ENCODE measurements around the gene TEX13C. TPM values are rescaled to one million over a fixed set of nuclear protein-coding genes. Genes with fewer than 3 reads are reported as not detected.
A peak's percentile ranks its signal among the peaks of the same experiment; 100 is the strongest.
"Not testable (repeated sequence)": the region's sequence is repeated elsewhere in the genome, so short reads cannot be mapped to it uniquely, and the experiment has no call there.

Gene TEX13C
- not detected for total RNA-seq

- ATAC-seq, result no peak
- no peak for DNase-seq (ENCODE audit: low spot score)
Measured at GRCh38 chrX:125319646-125320521, at the start of gene TEX13C. Gene TEX13C (plus strand): TSS chrX:125319871. CDS start chrX:125320120, 249 bp downstream.

DNA sequence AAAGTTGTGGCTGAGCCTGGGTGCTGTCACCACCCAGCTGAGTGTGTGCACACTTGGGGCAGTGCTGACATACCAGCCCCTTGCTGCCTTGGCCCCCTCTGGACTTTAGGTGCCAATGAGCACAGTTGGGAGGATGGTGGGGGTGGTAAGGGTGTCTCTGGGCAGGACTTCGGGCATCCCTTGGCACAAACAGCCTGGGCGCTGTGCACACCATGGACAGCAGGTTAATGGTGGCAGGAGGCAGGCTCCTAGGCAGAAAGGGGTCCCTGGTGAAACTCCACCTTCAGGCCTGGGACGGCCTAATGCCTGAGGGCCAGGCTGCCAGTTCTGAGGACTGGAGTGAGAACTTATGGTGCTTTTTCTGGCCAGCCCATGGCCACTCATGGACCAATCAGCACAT is 32.4 kb upstream of the TEX13C start:
- ATAC-seq (no peak), DNase-seq (ENCODE audit: low spot score) (no peak)

DNA sequence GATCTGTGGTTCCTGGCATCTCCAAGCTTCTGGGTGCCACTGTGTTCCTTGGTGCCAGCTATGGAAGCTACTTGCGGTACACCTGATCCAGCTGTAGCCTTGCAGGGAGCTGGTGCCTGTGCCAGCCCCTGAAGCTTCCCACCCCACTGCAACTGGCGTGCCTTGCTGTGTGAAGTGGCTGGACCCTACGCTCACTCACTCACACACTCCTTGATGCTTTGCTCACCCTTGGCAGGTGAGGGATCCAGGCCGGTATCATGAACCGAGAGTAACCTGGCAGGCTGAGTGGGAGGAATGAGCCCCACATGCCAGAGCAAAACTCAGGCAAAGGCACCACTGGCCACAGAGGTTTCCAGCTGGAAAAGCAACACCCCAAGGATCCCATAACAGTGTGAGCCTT is 31.3 kb upstream of the TEX13C start:
- DNase-seq (ENCODE audit: low spot score), result no peak

GRCh38 chrX:125289209-125289608 is 30.5 kb upstream of the TEX13C start:
- ATAC-seq (peak; percentile 63), DNase-seq (ENCODE audit: low spot score) (no peak)

More for the DNA sequence above, 31.3 kb upstream of the TEX13C start:
- peak; percentile 15 for ATAC-seq

GRCh38 chrX:125289920-125290319 is 29.8 kb upstream of the TEX13C start:
- ATAC-seq, result no peak

GRCh38 chrX:125291124-125291523 is 28.5 kb upstream of the TEX13C start:
- ATAC-seq, result peak; percentile 57
- DNase-seq (ENCODE audit: low spot score), result no peak

More at GRCh38 chrX:125289920-125290319, 29.8 kb upstream of the TEX13C start:
- no peak for DNase-seq (ENCODE audit: low spot score)

DNA sequence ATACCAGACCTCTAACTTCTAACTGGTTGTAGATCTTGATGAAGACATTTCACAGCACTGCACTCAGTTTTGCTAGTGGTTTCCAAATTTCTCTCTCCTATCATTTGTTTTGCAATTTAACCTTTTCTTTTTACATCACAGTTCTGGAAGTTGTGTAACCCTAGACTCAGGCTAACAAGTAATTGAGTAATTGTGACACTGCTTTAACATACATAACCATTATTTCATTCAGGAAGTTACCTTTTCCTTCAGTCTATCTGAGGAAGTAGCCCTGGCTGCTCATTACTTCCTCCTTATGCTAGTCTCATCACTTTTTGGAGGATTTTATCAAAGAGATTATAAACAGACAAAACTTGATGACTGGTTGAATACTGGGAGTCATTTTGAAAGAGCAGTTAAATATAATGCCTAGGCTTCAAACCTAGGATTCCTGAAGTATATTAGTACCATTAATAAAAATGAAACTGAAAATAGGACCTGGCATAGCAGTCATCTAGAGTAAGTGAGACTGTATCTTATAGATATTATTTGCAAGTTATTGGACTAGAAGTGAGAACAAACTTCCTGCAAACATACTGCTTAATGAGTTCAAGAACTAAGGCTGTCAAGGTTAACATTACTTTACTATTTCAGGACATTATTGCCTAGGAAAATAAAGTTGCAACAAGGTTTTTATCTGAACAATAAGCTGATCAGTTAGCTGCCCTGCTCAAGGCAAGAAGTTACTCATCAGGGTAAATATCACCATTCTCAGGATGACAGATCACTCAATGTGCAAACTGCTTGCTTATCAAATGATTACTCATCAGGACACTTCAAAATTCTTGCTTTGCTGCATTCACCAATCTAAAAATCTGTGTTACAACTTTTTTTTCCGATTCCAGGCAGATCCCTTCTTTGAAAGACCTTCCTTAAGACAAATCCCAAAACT is 25.6 kb upstream of the TEX13C start:
- peak; percentile 61 for ATAC-seq

GRCh38 chrX:125295337-125295736 is 24.3 kb upstream of the TEX13C start:
- ATAC-seq, result peak; percentile 54

More for the DNA sequence above, 25.6 kb upstream of the TEX13C start:
- no peak for DNase-seq (ENCODE audit: low spot score)

DNA sequence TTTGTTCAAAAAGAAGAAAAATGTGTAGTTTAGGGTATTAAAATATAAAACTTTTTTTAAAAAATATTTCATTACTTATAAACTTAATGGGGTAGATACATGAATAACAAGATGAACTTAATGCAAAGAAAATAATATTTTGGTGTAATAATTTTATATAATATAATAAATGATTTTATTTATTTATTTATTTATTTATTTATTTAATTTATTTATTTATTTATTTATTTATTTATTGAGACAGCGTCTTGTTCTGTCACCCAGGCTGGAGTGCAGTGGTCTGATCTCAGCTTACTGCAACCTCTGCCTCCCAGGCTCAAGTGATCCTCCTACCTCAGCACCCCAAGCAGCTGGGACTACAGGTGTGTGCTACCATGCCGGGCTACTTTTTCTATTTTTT is 20.8 kb upstream of the TEX13C start:
- ATAC-seq (no peak), DNase-seq (ENCODE audit: low spot score) (no peak)

More at GRCh38 chrX:125295337-125295736, 24.3 kb upstream of the TEX13C start:
- DNase-seq (ENCODE audit: low spot score), result no peak

GRCh38 chrX:125306335-125306866 is 13.3 kb upstream of the TEX13C start:
- no peak for ATAC-seq
- no peak for DNase-seq (ENCODE audit: low spot score)

DNA sequence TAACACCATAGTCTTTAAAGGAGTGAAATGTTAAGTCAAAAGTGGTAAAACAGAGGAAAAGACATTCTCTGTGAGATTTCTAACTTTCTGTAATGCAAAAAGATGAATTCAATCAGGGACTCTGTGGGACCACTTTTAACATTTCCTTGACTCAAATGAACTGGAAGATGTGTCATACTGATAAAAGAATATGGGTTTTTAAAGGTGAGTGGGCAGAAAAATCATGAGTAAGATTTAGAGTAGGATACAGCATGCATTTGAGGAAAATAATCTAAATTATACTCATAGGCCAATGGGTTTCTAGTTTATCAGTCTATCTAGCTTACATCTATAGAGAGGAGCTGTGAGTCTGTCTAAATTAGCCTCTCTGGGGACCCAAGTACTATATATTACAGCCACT is 11.0 kb upstream of the TEX13C start:
- ATAC-seq, result no peak
- no peak for DNase-seq (ENCODE audit: low spot score)

DNA sequence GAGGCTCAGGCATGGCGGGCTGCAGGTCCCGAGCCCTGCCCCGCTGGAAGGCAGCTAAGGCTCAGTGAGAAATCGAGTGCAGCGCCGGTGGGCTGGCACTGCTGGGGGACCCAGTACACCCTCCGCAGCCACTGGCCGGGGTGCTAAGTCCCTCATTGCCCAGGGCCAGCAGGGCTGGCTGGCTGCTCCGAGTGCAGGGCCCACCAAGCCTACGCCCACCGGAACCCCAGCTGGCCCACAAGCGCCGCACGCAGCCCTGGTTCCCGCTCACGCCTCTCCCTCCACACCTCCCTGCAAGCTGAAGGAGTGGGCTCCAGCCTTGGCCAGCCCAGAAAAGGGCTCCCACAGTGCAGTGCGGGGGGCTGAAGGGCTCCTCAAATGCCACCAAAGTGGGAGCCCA is 505 bp upstream of the TEX13C start:
- ATAC-seq; DNase-seq (ENCODE audit: low spot score): not testable (repeated sequence)

DNA sequence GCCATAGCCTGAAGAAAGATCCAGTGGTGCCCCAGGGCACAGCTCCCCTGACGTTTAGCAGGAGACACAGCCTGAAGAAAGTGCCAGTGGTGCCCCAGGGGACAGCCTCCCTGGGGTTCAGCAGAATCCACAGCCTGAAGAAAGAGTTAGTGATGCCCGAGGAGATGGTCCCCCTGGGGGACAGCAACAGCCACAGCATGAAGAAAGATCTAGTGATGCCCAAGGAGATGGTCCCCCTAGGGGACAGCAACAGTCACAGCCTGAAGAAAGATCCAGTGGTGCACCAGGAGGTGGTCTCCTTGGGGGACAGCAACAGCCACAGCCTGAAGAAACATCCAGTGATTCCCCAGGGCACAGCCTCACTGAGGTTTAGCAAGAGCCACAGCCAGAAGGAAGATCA is 2.8 kb downstream of the TEX13C start:
- ATAC-seq, result no peak

GRCh38 chrX:125326599-125326998 is 6.9 kb downstream of the TEX13C start:
- ATAC-seq (no peak), DNase-seq (ENCODE audit: low spot score) (no peak)

More for the DNA sequence above, 2.8 kb downstream of the TEX13C start:
- no peak for DNase-seq (ENCODE audit: low spot score)

- ATAC-seq (no peak), DNase-seq (ENCODE audit: low spot score) (no peak)
Measured at GRCh38 chrX:125327891-125328290, 8.2 kb downstream of the TEX13C start.

- DNase-seq (ENCODE audit: low spot score) (no peak), ATAC-seq (no peak)
Measured at GRCh38 chrX:125333583-125333982, 13.9 kb downstream of the TEX13C start.

DNA sequence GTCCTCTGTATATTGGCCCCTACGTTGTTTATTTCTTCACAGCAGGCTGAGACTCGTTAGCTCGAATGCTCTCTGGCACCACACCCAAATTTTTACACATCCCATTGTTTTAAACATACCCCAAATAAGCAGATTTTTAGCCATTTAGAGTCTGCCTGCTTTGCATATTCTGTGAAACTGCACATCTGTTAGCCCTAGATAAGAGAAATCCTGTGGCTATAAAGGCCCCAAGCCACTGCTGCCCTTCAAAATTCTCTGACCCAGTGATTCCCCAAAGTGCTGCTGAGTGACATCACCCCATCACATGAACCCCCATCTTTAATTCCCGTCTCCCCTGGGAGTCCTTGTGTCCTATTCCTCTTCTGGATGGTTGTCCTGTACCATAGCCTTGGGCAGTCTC is 20.8 kb downstream of the TEX13C start:
- ATAC-seq (no peak), DNase-seq (ENCODE audit: low spot score) (no peak)

DNA sequence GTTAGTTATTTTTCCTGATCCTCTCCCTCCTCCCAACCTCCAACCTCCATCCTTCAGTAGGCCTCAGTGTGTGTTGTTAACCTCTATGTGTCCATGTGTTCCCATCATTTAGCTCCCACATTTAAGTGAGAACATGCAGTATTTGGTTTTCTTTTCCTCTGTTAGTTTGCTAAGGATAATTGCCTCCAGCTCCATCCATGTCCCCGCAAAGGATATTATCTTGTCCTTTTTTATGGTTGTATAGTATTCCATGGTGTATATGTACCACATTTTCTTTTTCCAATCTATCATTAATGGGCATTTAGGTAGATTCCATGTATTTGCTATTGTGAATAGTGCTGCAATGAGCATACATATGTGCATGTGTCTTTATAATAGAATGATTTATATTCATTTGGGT is 54.5 kb downstream of the TEX13C start:
- DNase-seq (ENCODE audit: low spot score) (no peak), ATAC-seq (no peak)
